ENCODE results near the gene FNBP1.

- TF ChIP-seq CTCF (IDR thresholded peaks at IDR 0.05; ENCODE audit: insufficient read depth, low read length) (no peak), POLR2AphosphoS5 (IDR thresholded peaks at IDR 0.05; ENCODE audit: low read depth) (no peak)
Observed at GRCh38 chr9:129875181-129875611, 167.8 kb downstream of the FNBP1 start.
